Cerebellar cortex (tissue), 1 donor: ENCODE measurements around the gene FIBCD1.
"Not testable (repeated sequence)": the region's sequence is repeated elsewhere in the genome, so short reads cannot be mapped to it uniquely, and the experiment has no call there.

Source experiments
- DNase-seq: peaks from one replicate; pipeline ENCODE4 v3.0.0-alpha.2; 2015; ENCODE audit warnings: low spot score

FIBCD1 gene

GRCh38 chr9:130972957-130973685, 34.1 kb upstream of the FIBCD1 start:
- no peak for DNase-seq

GRCh38 chr9:130972277-130972956, 33.4 kb upstream of the FIBCD1 start:
- DNase-seq, result no peak

- no peak for DNase-seq
Measured at GRCh38 chr9:130971294-130971849, 32.3 kb upstream of the FIBCD1 start.

DNA sequence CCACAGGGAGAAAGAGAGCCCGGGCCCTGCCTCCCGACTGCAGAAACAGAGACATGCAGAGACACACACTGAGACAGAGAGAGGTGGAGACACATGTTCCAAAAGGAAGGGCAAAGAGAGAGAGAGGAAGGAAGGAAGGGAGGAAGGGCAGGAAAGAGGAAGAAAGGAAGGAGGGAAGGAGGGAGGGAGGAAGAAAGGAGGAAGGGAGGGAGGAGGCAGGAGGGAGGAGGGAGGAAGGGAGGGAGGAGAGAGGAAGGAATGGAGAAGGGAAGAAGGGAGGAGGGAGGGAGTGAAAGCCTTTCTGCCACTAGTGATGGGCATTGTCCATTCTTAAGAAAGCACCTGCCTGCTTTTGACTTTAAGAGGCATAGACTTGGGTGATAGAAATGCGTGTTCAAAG, 31.8 kb upstream of the FIBCD1 start:
- no peak for DNase-seq

GRCh38 chr9:130970052-130970451, 31.0 kb upstream of the FIBCD1 start:
- no peak for DNase-seq

DNA sequence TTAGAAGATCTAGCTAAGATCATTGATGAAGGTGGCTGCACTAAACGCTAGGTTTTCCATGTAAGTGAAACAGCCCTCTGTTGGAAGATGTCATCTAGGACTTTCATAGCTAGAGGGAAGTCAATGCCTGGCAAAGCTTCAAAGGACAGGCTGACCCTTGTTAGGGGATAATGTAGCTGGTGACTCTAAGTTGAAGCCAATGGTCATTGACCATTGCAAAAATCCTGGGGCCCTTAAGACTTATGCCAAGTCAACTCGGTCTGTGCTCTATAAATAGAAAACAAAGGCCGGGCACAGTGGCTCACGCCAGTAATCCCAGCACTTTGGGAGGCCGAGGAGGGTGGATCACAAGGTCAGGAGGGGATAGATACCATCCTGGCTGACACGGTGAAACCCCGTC, 26.6 kb upstream of the FIBCD1 start:
- no peak for DNase-seq

- no peak for DNase-seq
Measured at GRCh38 chr9:130963916-130964315, 24.9 kb upstream of the FIBCD1 start.

- DNase-seq, result no peak
Measured at GRCh38 chr9:130963337-130963908, 24.4 kb upstream of the FIBCD1 start.

DNA sequence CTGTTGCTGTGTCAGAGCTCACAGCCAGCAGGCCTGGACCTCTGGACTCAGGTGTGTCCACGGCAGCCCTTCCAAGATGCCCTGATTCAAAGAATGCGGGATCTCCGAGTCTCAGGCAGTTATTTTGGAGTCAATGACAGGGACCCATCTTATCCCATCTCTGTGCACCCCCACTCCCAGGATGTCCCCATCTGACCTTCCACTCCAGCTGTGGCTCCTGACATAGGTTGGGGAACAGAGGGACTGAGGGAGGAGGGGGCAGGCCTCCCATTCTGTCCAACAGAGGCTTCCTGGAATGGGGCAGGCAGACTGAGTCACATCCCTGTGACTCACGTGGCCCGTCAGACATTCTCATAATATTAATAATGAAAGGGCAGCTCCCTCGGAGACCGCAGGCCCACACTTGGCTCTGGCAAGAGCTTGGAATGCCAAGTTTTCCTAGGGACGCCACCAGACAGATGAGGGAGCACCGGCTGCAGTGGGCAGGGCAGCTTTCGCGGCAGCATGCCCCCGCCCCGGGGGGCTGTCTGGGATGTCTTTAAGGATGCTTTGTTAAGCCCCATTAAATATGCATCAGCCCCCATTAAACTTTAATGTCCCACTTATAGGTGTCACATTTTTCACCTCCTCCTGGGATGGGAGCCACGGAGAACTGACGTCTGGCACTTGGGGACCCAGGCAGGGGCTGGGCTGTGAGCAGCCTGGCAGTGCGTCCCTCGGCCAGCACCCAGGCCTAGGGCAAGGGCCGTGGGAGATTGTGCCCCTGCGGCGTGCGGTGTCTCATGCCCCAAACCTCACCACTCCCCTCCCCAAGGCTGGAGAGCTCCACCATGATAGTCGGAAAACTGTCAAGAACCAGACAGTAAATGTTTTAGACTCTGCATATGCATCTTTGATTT, 23.6 kb upstream of the FIBCD1 start:
- DNase-seq, result no peak

- no peak for DNase-seq
Measured at GRCh38 chr9:130961511-130962300, 22.7 kb upstream of the FIBCD1 start.

DNA sequence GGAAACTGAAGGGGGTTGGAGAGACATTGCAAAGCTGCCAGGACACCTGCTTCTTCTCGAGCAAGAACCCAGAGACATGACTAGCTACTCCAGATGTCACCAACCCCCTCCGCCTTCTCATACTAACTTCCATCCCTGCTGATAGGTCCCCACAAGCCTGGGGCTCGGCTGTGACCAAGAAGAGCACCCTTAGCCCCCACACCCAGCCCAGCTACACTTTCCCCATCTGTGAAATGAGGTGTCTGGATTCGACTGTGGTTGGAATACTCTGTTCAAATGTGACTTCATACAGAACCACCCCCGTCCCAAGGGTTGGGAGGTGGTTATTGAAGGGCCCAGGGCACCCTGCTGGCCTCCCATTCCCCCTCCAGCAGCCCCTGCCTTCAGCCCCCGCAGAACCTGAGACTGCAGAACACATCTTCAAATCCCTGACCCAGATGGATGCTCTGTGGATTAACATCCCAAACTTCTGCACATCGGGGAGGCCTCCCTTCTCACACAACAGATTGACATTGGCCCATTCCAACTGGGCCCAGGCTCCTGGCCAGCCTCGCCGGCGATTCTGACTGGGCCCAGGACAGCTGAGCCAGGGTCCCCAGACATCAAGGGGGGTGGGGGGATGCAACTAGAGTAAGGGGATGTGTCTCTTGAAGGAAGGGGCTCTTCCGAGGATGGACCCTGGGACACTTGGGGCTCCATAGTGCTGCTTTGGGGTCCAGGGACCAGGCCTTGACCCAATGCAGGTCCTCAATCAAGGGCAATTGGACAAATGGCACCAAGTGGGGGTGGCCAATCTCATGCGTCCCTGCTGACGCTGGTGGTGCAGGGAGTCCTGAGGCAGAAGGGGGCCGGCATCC, 21.7 kb upstream of the FIBCD1 start:
- no peak for DNase-seq

- no peak for DNase-seq
Measured at GRCh38 chr9:130959809-130960334, 20.8 kb upstream of the FIBCD1 start.

DNA sequence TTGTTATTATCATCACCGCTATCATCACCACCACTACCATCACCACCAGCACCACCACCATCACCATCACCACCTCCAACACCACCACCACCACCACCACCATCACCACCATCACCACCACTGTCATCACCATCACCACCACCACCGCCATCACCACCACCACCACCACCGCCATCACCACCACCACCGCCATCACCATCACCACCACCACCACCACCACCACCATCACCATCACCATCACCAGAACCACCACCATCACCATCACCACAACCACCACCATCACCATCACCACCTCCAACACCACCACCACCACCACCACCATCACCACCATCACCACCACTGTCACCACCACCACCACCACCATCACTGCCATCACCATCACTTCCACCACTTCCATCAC, 19.5 kb upstream of the FIBCD1 start:
- not testable (repeated sequence) for DNase-seq

DNA sequence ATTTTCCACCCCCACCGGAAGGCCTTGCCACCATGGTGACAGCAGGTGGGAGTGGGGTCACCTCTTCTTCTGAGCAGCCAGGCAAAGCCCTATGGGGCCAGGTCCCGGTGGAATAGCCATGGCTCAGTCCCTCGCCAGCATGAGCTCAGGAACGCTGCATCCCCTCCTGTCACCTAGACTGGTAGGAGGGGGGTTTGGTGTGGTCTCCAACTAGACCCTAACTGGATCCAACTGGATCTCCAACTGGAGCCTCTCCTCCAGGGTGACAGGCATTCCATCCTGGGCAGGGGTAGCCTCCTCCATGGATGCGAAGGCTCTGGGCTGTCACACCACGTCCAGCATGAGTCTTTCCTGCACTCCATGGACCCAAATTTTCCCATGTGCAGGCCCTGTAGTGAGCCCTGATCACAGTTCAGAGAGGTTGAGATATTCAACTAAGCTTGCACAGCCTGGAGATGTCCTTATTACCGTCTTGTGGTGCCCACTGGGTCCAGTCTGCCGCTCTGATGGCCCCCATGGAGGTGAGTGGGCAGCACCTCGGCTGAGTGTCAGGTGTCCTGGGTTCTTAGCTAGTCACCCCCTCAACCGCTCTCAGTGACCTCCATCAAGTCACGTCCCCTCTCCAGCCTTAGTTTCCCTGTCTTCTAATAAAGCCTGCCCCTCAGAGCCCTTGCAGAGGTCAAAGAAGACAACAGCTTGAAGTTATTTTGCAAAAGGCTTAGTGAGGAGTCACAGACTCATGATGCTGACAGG, 18.6 kb upstream of the FIBCD1 start:
- no peak for DNase-seq

GRCh38 chr9:130956636-130957450, 17.8 kb upstream of the FIBCD1 start:
- DNase-seq, result no peak

DNA sequence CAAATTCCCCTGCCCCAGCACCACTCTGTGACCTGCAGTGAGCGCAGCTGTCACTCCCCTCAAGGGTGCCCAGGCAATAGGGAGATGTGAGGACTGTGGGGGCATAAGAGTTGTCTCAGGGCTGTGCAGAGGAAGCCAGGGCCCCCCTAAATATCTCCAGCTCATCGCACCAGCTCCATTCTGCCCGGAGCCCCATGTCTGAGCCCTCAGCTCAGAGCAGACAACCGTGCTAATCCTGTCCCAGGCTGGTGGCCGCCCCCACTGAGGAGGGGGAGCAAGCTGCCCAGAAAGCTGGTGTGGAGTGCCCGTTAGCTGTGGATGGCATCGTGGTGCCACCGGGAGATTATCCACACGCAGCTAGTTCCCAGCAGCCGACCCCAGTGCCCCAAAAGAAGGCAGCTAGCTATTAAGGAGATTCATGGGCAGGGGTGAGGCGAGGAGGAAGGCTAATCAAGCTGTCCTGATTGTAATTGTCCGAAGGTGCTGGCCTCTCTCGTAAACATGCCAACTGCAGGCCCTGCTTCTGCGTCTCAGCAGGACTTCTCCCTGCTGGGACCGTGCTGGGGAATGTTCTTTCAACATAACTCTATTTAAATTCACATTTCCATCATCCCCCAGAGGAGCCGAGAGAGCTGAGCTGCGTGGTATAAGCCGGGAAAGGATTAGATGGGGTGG, 17.0 kb upstream of the FIBCD1 start:
- DNase-seq, result no peak

- not testable (repeated sequence) for DNase-seq
Measured at GRCh38 chr9:130954925-130955324, 15.9 kb upstream of the FIBCD1 start.

DNA sequence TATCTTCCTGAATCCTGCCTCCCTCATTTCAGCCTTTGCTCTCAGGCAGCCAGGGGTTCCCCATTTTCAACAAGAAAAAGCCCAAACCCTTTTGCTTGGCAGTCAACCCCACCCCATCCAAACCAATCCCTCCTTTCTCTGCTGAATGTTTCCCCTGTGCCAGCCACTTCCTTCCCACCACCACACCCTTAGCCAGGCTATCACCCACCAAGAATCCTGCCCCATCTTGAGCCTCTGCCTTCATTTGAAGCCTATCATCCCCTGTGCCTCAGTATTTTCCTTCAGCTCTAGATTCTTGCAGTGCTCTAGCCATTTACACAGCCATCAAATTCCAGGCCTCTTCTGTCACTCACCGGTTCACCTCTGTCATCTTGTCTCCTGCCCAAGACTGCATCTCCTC, 15.3 kb upstream of the FIBCD1 start:
- no peak for DNase-seq
